ENCODE results near the gene GALT. TPM values are rescaled to one million over a fixed set of nuclear protein-coding genes. Genes with fewer than 3 reads are reported as not detected.

Gene GALT
- total RNA-seq, 1 donor from 2014 or later: 32.1 TPM

GRCh38 chr9:34601937-34602573 is 44.4 kb upstream of the GALT start:
- H3K27ac ChIP-seq: no peak overlapping the region
- no peaks in the 10 kb centered on the region for H4K20me1 ChIP-seq (ENCODE audit: low read depth)
- H3K27me3 ChIP-seq: peaks cover 18% of the 10 kb centered on the region
- H3K4me2 ChIP-seq: no peak overlapping the region
- Mint-ChIP-seq H3K36me3 (no peaks in the 10 kb centered on the region), H3K27me3 (ENCODE audit: insufficient read depth, low read depth) (peaks cover 8% of the 10 kb centered on the region), H3K4me1 (peaks cover 20% of the 10 kb centered on the region), H3K4me3 (no peak overlapping the region), H3K27ac (peak overlapping the region; percentile 5), H3K9me3 (no peaks in the 10 kb centered on the region)
- H3K4me1 ChIP-seq: no peaks in the 10 kb centered on the region
- H3K9me3 ChIP-seq (ENCODE audit: low read depth): no peaks in the 10 kb centered on the region
- no peak for TF ChIP-seq CTCF (IDR thresholded peaks at IDR 0.05)
- no peak for TF ChIP-seq EZH2phosphoT487 (IDR thresholded peaks at IDR 0.05)
- no peak for TF ChIP-seq EZH2 (IDR thresholded peaks at IDR 0.05)
- H3K9ac ChIP-seq: no peak overlapping the region
- no peak overlapping the region for H2AFZ ChIP-seq (replicated peaks)
- H3F3A ChIP-seq (ENCODE audit: low read depth): no peaks in the 10 kb centered on the region
- no peak for DNase-seq (ENCODE audit: low spot score)
- no peaks in the 10 kb centered on the region for H3K36me3 ChIP-seq
- no peak overlapping the region for H3K4me3 ChIP-seq
- H3K79me2 ChIP-seq (ENCODE audit: low read depth): no peaks in the 10 kb centered on the region

GRCh38 chr9:34603610-34604231 is 42.8 kb upstream of the GALT start:
- H3K27ac Mint-ChIP-seq: no peak overlapping the region

GRCh38 chr9:34606190-34606589 is 40.3 kb upstream of the GALT start:
- DNase-seq (ENCODE audit: low spot score): no peak
- Histone ChIP-seq H3K27me3 (peaks cover 14% of the 10 kb centered on the region), H3K9me3 (ENCODE audit: low read depth) (no peaks in the 10 kb centered on the region), H3K79me2 (ENCODE audit: low read depth) (peaks cover 7% of the 10 kb centered on the region), H3K9ac (no peak overlapping the region), H3K27ac (no peak overlapping the region), H3K4me3 (no peak overlapping the region), H3K36me3 (no peaks in the 10 kb centered on the region), H3K4me1 (peaks cover 6% of the 10 kb centered on the region), H3F3A (ENCODE audit: low read depth) (no peaks in the 10 kb centered on the region), H3K4me2 (no peak overlapping the region), H4K20me1 (ENCODE audit: low read depth) (no peaks in the 10 kb centered on the region), H2AFZ (replicated peaks) (no peak overlapping the region)
- peaks cover 4% of the 10 kb centered on the region for H3K27me3 Mint-ChIP-seq (ENCODE audit: insufficient read depth, low read depth)
- H3K4me1 Mint-ChIP-seq: peaks cover 30% of the 10 kb centered on the region
- no peaks in the 10 kb centered on the region for H3K9me3 Mint-ChIP-seq
- no peak overlapping the region for H3K4me3 Mint-ChIP-seq
- H3K36me3 Mint-ChIP-seq: no peaks in the 10 kb centered on the region
- no peak for TF ChIP-seq CTCF (IDR thresholded peaks at IDR 0.05)
- no peak for TF ChIP-seq EZH2 (IDR thresholded peaks at IDR 0.05)
- no peak for TF ChIP-seq EZH2phosphoT487 (IDR thresholded peaks at IDR 0.05)
- no peak overlapping the region for H3K27ac Mint-ChIP-seq

More at GRCh38 chr9:34603610-34604231, 42.8 kb upstream of the GALT start:
- Mint-ChIP-seq H3K36me3 (no peaks in the 10 kb centered on the region), H3K9me3 (no peaks in the 10 kb centered on the region), H3K27me3 (ENCODE audit: insufficient read depth, low read depth) (peaks cover 8% of the 10 kb centered on the region), H3K4me1 (peaks cover 20% of the 10 kb centered on the region), H3K4me3 (no peak overlapping the region)
- no peaks in the 10 kb centered on the region for H4K20me1 ChIP-seq (ENCODE audit: low read depth)
- no peak overlapping the region for H3K4me3 ChIP-seq
- no peaks in the 10 kb centered on the region for H3K36me3 ChIP-seq
- H3F3A ChIP-seq (ENCODE audit: low read depth): no peaks in the 10 kb centered on the region
- no peaks in the 10 kb centered on the region for H3K4me1 ChIP-seq
- TF ChIP-seq CTCF (IDR thresholded peaks at IDR 0.05): peak; percentile 98
- TF ChIP-seq EZH2phosphoT487 (IDR thresholded peaks at IDR 0.05): no peak
- no peaks in the 10 kb centered on the region for H3K9me3 ChIP-seq (ENCODE audit: low read depth)
- H2AFZ ChIP-seq (replicated peaks): no peak overlapping the region
- H3K27ac ChIP-seq: no peak overlapping the region
- H3K27me3 ChIP-seq: peaks cover 14% of the 10 kb centered on the region
- H3K79me2 ChIP-seq (ENCODE audit: low read depth): no peaks in the 10 kb centered on the region
- DNase-seq (ENCODE audit: low spot score): peak; percentile 90
- no peak overlapping the region for H3K4me2 ChIP-seq
- no peak overlapping the region for H3K9ac ChIP-seq

All from neural progenitor cell (in vitro differentiated cells).